Measurements from ENCODE around the gene ANKRD45. TPM values are rescaled to one million over a fixed set of nuclear protein-coding genes. Genes with fewer than 3 reads are reported as not detected.
"Not testable (repeated sequence)": the region's sequence is repeated elsewhere in the genome, so short reads cannot be mapped to it uniquely, and the experiment has no call there.

ANKRD45 gene
- total RNA-seq, 2 experiments from 2014 or later = 0.11 TPM; not detected in 1

DNA sequence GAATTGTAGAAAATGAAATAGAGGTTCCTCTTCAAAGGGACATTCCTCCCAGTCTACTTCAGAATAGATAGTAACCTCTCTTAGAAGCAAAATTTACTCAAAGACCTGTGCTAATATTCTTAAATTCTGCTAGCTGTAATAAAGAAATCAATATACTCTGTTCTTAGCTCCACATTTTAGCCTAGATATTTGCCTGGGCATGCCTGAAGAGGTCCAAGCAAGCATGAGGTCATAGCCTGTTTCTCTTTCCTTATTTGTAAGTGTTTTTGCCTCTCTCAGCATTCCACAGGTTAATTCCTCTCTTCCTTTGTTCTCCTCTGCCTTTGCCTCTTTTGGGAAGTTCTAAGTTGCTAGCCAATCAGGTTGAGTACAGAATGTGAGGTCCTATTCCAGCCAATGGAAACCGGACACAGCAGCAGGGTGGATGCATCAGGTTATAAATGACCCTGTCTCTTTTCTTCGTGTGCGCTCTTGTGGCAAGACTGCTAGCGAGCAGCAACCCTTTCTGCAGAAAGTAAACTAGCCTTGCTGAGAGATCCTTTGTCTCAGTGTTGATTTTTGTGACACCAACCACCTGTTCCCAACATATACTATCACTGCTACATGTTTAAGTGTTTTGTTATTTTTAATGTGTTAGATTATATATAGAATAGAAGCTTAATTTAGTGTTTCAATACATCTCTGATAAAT, 27.1 kb downstream of the ANKRD45 start:
- H3K27me3 Mint-ChIP-seq; H3K9me3 Mint-ChIP-seq (ENCODE audit: low read depth); POLR2A ChIA-PET; H3K27ac Mint-ChIP-seq; H3K4me1 Mint-ChIP-seq; ATAC-seq; H3K36me3 Mint-ChIP-seq (ENCODE audit: low read depth); H3K4me3 Mint-ChIP-seq; CTCF ChIA-PET; DNase-seq: not testable (repeated sequence)
- intact Hi-C loops (cut with DNase I, micrococcal nuclease) = loop anchor here in 1 of 2 experiments (10.0 kb wide), 1 partner anchor 58 kb away; no protein-coding TSS in a partner anchor

DNA sequence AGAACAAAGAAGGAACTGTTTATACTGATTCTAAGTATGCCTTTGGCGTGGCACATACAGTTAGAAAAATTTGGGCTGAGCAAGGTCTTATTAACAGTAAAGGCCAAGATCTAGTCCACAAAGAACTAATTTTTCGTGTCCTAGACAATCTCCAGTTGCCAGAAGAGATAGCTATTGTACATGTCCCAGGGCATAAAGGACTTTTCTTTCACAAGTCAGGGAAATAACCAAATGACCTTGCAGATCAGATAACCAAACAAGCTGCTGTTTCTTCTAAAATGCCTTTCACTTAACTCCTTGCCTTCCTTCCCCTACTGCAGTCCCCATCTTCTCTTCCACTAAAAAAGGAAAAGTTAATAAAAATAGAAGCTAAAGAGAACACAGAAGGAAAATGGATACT, 30.5 kb downstream of the ANKRD45 start:
- H3K27me3 Mint-ChIP-seq = peaks cover 2% of the 10 kb centered on the region
- CTCF ChIA-PET = interaction anchor here (0.6 to 0.7 kb wide), 2 partner anchors 47 to 148 kb away, joined by 3 read pairs; no protein-coding TSS in a partner anchor
- DNase-seq (no peak), ATAC-seq (no peak)
- POLR2A ChIA-PET = no interaction called here
- no peak overlapping the region for H3K27ac Mint-ChIP-seq
- no peak overlapping the region for H3K4me3 Mint-ChIP-seq
- no peaks in the 10 kb centered on the region for H3K4me1 Mint-ChIP-seq
- H3K36me3 Mint-ChIP-seq (ENCODE audit: low read depth) = no peaks in the 10 kb centered on the region
- intact Hi-C loops (cut with DNase I, micrococcal nuclease) = no loop called here
- peaks cover 2% of the 10 kb centered on the region for H3K9me3 Mint-ChIP-seq (ENCODE audit: low read depth)

DNA sequence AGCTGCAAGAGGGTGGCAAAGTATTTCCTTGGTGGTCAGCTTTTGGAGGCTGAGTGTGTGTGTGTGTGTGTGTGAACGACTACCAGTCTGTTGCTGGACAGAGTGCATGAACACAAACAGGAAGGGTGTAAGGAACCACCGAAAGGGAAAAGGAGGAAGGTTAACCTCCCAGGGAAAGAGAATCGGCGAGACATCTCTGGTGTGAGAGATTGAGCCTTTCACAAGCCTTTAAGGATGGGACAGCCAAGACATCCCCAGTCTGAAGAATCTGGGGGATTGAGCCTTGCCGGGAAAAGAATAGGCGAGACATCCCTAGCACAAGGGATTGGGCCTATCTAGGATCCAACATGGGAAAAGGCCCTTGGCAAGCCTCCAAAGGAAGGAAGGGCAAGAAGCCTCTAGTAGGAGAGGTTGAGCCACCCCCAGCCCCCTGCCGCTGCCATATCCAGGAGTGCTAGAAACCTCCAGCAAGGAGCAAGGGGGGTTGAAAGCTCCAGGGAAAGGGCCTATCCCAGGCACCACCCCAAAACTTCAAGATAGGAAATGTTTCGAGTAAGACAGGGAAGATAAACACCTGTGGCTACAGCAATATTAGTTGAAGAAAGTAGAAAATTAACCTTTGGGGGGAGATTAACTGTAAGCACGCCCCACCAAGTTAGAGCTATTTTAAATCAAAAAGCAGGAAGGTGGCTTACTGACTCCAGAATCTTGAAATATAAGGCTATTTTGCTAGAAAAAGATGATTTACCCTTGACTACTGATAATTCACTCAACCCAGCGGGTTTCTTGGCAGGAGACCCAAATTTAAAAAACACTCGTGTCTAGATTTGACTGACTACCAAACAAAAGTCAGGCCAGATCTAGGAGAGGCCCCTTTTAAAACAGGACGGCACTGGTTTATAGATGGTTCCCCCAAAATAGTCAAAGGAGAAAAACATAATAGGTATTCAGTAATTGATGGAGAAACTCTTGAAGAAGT, 31.3 kb downstream of the ANKRD45 start:
- no peaks in the 10 kb centered on the region for H3K36me3 Mint-ChIP-seq (ENCODE audit: low read depth)
- H3K27ac Mint-ChIP-seq = no peak overlapping the region
- peaks cover 2% of the 10 kb centered on the region for H3K9me3 Mint-ChIP-seq (ENCODE audit: low read depth)
- ATAC-seq = no peak
- intact Hi-C loops (cut with DNase I, micrococcal nuclease) = no loop called here
- H3K4me1 Mint-ChIP-seq = no peaks in the 10 kb centered on the region
- no peak for DNase-seq
- no peak overlapping the region for H3K4me3 Mint-ChIP-seq
- ChIA-PET POLR2A (no interaction called here), CTCF (interaction anchor here (0.7 kb wide), 1 partner anchor 148 kb away, joined by 3 read pairs; no protein-coding TSS in a partner anchor)
- peaks cover 2% of the 10 kb centered on the region for H3K27me3 Mint-ChIP-seq

DNA sequence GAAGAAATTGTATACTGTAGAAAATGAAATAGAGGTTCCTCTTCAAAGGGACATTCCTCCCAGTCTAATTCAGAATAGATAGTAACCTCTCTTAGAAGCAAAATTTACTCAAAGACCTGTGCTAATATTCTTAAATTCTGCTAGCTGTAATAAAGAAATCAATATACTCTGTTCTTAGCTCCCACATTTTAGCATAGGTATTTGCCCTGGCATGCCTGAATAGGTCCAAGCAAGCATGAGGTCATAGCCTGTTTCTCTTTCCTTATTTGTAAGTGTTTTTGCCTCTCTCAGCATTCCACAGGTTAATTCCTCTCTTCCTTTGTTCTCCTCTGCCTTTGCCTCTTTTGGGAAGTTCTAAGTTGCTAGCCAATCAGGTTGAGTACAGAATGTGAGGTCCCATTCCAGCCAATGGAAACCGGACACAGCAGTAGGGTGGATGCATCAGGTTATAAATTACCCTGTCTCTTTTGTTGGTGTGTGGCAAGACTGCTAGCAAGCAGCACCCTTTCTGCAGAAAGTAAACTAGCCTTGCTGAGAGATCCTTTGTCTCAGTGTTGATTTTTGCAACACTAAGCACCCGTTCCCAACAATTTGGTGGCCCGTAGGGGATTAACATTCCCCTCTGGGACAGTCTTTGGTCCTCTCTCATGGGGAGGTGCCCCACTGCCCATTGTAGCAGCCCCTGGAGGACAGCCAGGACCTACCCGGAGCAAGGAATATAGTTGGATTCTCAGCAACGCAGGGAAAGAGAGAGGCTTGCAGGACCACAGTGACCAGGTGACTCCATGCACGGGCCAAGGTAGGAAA, 32.2 kb downstream of the ANKRD45 start:
- DNase-seq; ATAC-seq; POLR2A ChIA-PET; H3K4me3 Mint-ChIP-seq; CTCF ChIA-PET; H3K36me3 Mint-ChIP-seq (ENCODE audit: low read depth); H3K9me3 Mint-ChIP-seq (ENCODE audit: low read depth); H3K27me3 Mint-ChIP-seq; intact Hi-C loops (cut with DNase I, micrococcal nuclease); H3K4me1 Mint-ChIP-seq; H3K27ac Mint-ChIP-seq: not testable (repeated sequence)

DNA sequence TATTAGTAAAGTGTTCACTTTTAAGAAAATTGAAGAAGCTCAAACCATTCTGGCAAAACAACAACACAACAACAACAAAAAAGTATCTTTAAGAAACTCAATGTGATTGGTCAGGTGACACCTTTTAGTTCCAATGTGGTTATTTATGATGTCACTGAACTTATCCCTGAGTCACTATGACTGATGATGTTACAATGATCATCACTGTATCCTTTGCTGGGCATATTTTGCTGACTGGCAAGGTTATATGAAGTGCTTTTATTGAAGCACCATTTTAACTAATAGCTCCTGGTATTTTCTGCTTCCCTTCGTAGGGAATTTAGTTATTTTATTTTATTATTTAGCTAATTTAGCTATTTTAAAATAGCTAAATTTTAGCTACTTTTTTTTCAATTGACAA, 34.5 kb downstream of the ANKRD45 start, which contains the start of gene TEX50:
Gene TEX50, plus strand, starts transcription at position 223 of the 400 bp plus-strand sequence. CDS start 184 bp downstream, outside the sequence.
- H3K27ac Mint-ChIP-seq = no peak within 1 kb of the TSS
- ChIA-PET POLR2A (no interaction called here), CTCF (interaction anchor here (1.0 kb wide), 1 partner anchor 10 kb away, joined by 4 read pairs; no protein-coding TSS in a partner anchor)

DNA sequence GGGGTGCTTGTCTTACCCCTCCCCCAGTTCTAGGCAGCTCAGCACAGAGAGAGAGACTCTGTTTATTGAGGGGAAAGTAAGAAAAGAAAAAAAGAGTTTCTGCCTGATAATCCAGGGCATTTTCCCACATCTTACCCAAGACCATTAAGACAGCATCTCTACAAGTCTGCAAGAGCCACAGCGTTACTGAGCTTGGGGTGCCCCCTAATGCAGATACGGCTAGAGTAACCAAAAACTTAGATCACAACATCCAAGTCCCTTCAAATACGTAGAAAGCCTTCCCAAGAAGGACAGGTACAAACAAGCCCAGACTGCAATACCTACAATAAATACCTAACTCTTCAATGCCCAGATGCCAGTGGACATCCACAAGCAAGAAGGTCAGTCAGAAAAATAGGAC, 40.8 kb downstream of the ANKRD45 start:
- ATAC-seq = no peak
- Mint-ChIP-seq H3K4me3 (no peak overlapping the region), H3K27me3 (peaks cover 2% of the 10 kb centered on the region), H3K27ac (no peak overlapping the region), H3K9me3 (ENCODE audit: low read depth) (no peaks in the 10 kb centered on the region), H3K36me3 (ENCODE audit: low read depth) (no peaks in the 10 kb centered on the region), H3K4me1 (no peaks in the 10 kb centered on the region)
- ChIA-PET CTCF (interaction anchor here (0.7 to 0.8 kb wide), 2 partner anchors 27 to 371 kb away, joined by 3 read pairs; no protein-coding TSS in a partner anchor), POLR2A (no interaction called here)
- no peak for DNase-seq
- intact Hi-C loops (cut with DNase I, micrococcal nuclease) = no loop called here

More for the DNA sequence above, 34.5 kb downstream of the ANKRD45 start, which contains the start of gene TEX50:
- ATAC-seq = no peak
- no peaks in the 10 kb centered on the region for H3K4me1 Mint-ChIP-seq
- H3K9me3 Mint-ChIP-seq (ENCODE audit: low read depth) = peaks cover 2% of the 10 kb centered on the region
- intact Hi-C loops (cut with DNase I, micrococcal nuclease) = no loop called here
- no peaks in the 10 kb centered on the region for H3K36me3 Mint-ChIP-seq (ENCODE audit: low read depth)
- no peak for DNase-seq
- H3K4me3 Mint-ChIP-seq = no peak within 1 kb of the TSS
- peaks cover 2% of the 10 kb centered on the region for H3K27me3 Mint-ChIP-seq

DNA sequence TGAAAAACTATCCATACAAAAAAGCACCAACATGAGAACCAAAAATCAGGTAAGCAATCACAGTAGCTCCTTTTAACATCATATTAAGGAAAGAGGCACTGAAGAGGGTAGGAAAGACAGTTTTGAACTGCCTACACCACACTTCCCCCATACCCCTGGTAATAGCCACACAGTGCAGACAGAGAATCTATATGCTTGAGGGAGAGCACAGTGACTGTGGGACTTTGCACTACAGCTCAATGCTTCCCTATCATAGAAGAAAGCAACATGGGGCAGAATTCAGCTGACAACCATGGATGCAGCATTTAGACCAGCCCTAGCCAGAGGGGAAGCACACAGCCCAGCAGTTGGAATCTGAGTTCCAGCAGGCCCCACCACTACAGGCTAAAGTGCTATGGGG, 42.4 kb downstream of the ANKRD45 start:
- Mint-ChIP-seq H3K27ac (no peak overlapping the region), H3K36me3 (ENCODE audit: low read depth) (no peaks in the 10 kb centered on the region), H3K4me1 (no peaks in the 10 kb centered on the region), H3K27me3 (peaks cover 2% of the 10 kb centered on the region), H3K9me3 (ENCODE audit: low read depth) (no peaks in the 10 kb centered on the region), H3K4me3 (no peak overlapping the region)
- DNase-seq (no peak), ATAC-seq (no peak)
- intact Hi-C loops (cut with DNase I, micrococcal nuclease) = no loop called here
- CTCF ChIA-PET = interaction anchor here (1.0 kb wide), 1 partner anchor 196 kb away, joined by 4 read pairs; no protein-coding TSS in a partner anchor
- POLR2A ChIA-PET = no interaction called here

DNA sequence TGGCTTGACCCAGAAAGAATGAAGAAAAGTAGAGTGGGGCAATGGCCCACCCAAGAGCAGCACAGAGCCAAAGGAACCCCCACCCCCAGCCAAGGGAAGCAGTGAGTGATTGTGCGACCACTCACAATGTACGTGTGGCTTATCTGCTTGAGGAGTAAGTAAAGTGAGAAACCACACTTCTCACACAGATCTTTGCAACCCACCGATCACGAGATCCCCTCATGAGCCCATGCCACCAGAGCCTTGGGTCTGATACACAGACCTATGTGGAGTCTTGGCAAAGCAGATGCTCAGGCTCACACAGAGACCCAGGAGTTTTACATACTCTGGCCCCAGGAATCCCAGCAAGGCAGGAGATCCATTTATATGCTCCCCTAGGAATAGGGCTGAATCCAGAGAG, 52.8 kb downstream of the ANKRD45 start:
- no peak for DNase-seq
- H3K4me1 Mint-ChIP-seq = no peaks in the 10 kb centered on the region
- no peak overlapping the region for H3K27ac Mint-ChIP-seq
- ChIA-PET CTCF (no interaction called here), POLR2A (no interaction called here)
- H3K36me3 Mint-ChIP-seq (ENCODE audit: low read depth) = peaks cover 3% of the 10 kb centered on the region
- no peak overlapping the region for H3K4me3 Mint-ChIP-seq
- intact Hi-C loops (cut with DNase I, micrococcal nuclease) = no loop called here
- H3K27me3 Mint-ChIP-seq = peaks cover 10% of the 10 kb centered on the region
- ATAC-seq = no peak
- peaks cover 19% of the 10 kb centered on the region for H3K9me3 Mint-ChIP-seq (ENCODE audit: low read depth)

DNA sequence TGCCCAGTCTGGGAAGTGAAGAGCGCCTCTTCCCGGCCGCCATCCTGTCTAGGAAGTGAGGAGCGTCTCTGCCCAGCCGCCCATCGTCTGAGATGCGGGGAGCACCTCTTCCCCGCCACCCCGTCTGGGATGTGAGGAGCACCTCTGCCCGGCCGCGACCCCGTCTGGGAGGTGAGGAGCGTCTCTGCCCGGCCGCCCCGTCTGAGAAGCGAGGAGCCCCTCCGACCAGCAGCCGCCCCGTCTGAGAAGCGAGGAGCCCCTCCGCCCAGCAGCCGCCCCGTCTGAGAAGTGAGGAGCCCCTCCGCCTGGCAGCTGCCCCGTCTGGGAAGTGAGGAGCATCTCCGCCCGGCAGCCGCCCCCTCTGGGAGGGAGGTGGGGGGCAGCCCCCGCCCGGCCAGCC, 56.6 kb downstream of the ANKRD45 start:
- H3K36me3 Mint-ChIP-seq (ENCODE audit: low read depth); DNase-seq; H3K9me3 Mint-ChIP-seq (ENCODE audit: low read depth); ATAC-seq; H3K4me3 Mint-ChIP-seq; intact Hi-C loops (cut with DNase I, micrococcal nuclease); H3K4me1 Mint-ChIP-seq; H3K27ac Mint-ChIP-seq; H3K27me3 Mint-ChIP-seq; CTCF ChIA-PET; POLR2A ChIA-PET: not testable (repeated sequence)

DNA sequence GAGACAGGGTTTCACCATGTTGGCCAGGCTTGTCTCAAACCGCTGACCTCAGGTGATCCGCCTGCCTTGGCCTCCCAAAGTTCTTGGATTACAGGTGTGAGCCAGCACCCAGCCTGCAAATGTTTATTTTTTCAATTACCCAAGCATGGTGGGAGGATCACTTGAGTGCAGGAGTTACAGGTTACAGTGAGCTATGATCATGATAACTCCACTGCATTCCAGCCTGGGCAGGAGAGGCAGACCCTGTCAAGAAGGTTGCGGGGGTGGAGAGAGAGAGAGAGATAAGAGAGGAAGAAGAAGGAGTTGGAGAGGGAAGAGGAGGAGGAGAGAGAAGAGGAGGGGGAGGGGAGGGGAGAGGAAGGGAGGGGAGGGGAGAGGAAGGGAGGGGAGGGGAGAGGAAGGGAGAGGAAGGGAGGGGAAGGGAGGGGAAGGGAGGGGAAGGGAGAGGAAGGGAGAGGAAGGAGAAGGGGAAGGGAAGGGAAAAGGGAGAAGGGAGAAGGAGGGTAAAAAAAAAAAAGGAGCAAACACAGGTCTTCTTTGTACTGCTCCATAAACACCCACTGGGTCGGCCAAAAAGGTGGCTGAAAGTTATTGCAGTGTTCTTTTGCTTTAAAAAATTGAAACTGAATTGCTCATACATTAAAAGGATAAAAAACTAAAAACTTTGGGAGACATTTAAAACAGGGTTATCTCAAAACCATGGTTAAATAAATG, 61.0 kb downstream of the ANKRD45 start:
- CTCF ChIA-PET = interaction anchor here (0.8 kb wide), 1 partner anchor 11 kb away, joined by 3 read pairs; no protein-coding TSS in a partner anchor
- H3K27me3 Mint-ChIP-seq = peaks cover 3% of the 10 kb centered on the region
- DNase-seq (no peak), ATAC-seq (no peak)
- no peaks in the 10 kb centered on the region for H3K4me1 Mint-ChIP-seq
- no peak overlapping the region for H3K27ac Mint-ChIP-seq
- H3K36me3 Mint-ChIP-seq (ENCODE audit: low read depth) = no peaks in the 10 kb centered on the region
- H3K9me3 Mint-ChIP-seq (ENCODE audit: low read depth) = no peaks in the 10 kb centered on the region
- POLR2A ChIA-PET = no interaction called here
- no peak overlapping the region for H3K4me3 Mint-ChIP-seq
- intact Hi-C loops (cut with DNase I, micrococcal nuclease) = no loop called here
